Astrocyte (in vitro differentiated cells and primary cell): ENCODE measurements around the gene MYO1C.

Experiments used
- EZH2 ChIP-seq: IDR thresholded peaks from 2 replicates; pipeline ENCODE4 v1.6.1; 2012; ENCODE audit warnings: mild to moderate bottlenecking, low read length, inconsistent platforms; ENCODE audit not compliant: insufficient read depth
- TF ChIP-seq, protein P1 (sequence below): IDR thresholded peaks from 2 replicates; pipeline ENCODE4 v1.5.1; 2011; ENCODE audit warnings: low read depth, mild to moderate bottlenecking, inconsistent platforms, low read length, moderate library complexity; ENCODE audit not compliant: insufficient read depth

DNA sequence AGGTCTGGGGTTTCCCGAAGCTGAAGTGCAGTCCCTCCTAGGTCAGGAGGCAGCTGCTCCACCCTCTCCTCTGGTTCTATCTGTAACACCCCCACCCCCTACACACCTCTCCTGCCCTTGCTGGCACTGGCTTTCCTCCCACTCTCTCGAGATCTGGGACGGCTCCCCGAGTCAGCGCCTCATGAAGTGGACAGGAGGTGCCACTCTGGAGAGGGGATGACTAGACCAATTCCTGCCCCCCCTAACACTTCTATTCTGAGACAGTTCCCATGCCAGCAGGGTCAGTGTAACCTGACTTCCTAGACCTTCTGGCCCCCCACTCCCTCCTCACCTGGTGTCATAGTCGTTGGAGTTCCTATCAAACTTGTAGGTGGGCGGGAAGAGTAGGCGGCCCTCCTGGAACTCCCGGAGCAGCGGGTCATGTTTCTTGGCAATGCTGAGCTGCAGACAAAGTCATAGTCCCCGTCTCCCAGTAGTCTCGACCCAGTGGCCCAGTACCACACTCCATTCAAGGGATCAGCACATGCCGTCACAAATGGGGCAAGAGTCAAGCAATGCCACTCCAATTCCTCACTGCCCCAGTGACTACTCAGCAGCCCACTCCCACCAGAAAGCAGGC is 14.3 kb upstream of the MYO1C start:
- TF ChIP-seq, protein P1, sequence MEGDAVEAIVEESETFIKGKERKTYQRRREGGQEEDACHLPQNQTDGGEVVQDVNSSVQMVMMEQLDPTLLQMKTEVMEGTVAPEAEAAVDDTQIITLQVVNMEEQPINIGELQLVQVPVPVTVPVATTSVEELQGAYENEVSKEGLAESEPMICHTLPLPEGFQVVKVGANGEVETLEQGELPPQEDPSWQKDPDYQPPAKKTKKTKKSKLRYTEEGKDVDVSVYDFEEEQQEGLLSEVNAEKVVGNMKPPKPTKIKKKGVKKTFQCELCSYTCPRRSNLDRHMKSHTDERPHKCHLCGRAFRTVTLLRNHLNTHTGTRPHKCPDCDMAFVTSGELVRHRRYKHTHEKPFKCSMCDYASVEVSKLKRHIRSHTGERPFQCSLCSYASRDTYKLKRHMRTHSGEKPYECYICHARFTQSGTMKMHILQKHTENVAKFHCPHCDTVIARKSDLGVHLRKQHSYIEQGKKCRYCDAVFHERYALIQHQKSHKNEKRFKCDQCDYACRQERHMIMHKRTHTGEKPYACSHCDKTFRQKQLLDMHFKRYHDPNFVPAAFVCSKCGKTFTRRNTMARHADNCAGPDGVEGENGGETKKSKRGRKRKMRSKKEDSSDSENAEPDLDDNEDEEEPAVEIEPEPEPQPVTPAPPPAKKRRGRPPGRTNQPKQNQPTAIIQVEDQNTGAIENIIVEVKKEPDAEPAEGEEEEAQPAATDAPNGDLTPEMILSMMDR: no peak
- TF ChIP-seq EZH2: no peak
